C4-2B (cell line): ENCODE results near the gene CDH23.

Source experiments
- H3K27ac ChIP-seq: fragments of 450-650 bp; 2 replicates; pipeline ENCODE4 v1.5.1; 2017
- ZFX ChIP-seq: fragments of 450-650 bp; IDR thresholded peaks from 2 replicates; pipeline ENCODE4 v1.6.1; 2017
- TF ChIP-seq, protein P1 (sequence below): fragments of 450-650 bp; conservative IDR thresholded peaks from 2 replicates; pipeline ENCODE4 v1.5.1; 2017; ENCODE audit warnings: mild to moderate bottlenecking

The CDH23 gene

GRCh38 chr10:71783917-71784678 lies 387.4 kb downstream of the CDH23 start:
- no peak overlapping the region for H3K27ac ChIP-seq
- TF ChIP-seq, protein P1, sequence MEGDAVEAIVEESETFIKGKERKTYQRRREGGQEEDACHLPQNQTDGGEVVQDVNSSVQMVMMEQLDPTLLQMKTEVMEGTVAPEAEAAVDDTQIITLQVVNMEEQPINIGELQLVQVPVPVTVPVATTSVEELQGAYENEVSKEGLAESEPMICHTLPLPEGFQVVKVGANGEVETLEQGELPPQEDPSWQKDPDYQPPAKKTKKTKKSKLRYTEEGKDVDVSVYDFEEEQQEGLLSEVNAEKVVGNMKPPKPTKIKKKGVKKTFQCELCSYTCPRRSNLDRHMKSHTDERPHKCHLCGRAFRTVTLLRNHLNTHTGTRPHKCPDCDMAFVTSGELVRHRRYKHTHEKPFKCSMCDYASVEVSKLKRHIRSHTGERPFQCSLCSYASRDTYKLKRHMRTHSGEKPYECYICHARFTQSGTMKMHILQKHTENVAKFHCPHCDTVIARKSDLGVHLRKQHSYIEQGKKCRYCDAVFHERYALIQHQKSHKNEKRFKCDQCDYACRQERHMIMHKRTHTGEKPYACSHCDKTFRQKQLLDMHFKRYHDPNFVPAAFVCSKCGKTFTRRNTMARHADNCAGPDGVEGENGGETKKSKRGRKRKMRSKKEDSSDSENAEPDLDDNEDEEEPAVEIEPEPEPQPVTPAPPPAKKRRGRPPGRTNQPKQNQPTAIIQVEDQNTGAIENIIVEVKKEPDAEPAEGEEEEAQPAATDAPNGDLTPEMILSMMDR = no peak
- no peak for TF ChIP-seq ZFX

GRCh38 chr10:71784679-71785272 lies 388.1 kb downstream of the CDH23 start:
- no peak overlapping the region for H3K27ac ChIP-seq
- TF ChIP-seq ZFX = no peak
- TF ChIP-seq, protein P1 = no peak

DNA sequence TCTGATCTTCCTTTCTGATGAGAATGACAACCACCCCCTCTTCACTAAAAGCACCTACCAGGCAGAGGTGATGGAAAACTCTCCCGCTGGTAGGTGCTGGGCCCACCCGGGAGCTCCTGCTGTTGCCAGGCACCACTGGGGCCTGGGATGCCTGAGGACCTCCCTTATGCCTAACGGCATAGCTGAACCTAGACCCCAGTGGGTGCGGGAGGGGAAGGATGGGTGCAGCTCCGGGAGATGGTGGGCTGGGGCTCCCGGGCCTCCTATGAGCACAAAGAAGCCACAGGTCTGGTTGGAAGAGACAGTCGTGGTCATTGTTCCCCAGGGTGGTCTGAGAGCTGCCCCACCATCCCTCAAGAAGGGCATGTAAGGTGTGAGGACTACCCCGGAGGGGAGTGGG lies 392.2 kb downstream of the CDH23 start:
- H3K27ac ChIP-seq = no peak overlapping the region
- no peak for TF ChIP-seq ZFX
- TF ChIP-seq, protein P1 = no peak

DNA sequence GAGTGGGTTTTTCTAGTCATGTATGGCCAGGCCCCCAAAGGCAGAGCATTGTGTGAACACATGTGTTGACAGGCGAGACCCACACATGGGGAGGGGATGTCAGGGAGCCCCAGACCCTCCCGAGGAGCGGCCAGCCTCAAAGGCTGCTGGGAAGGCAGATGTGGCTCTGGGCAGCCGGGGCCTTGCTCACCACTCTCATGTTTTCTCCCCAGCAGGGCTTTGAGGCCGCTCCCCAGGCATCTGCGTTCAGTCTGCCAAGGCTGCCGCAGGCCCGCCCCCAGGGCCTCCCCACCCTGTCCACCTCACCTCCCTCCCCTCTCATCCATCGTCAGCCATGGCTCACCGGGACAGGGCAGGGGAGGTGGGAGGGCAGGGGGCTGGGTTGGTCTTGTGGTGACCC lies 393.2 kb downstream of the CDH23 start:
- no peak overlapping the region for H3K27ac ChIP-seq
- TF ChIP-seq ZFX = no peak
- TF ChIP-seq, protein P1 = no peak

DNA sequence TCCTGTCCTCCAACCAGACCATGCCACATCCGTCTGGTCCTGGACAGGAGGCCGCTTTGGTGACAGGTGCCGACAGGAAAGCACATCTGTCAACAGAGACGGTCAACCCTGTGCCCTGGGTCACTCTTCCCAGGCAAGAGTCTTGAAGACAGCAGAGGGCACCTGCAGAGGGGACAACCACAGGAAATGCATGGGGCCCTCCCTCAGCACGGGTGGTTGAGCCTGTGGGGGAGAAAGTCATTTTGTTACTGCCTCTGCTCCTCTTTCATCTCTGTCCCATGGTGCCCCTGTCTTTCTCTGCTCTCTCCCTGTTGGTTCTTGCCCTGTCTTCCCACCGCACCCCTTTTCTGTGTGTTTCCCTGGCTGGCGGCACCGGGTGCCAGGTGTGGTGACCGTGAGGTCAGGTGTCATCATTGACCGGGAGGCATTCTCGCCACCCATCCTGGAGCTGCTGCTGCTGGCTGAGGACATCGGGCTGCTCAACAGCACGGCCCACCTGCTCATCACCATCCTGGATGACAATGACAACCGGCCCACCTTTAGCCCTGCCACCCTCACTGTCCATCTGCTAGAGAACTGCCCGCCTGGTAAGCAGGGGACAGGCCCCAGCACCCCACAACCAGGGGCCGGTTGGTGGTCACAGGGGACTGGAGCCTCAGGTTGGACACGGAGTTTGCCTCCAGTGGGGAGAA lies 394.2 kb downstream of the CDH23 start:
- TF ChIP-seq ZFX = no peak
- TF ChIP-seq, protein P1 = no peak
- H3K27ac ChIP-seq = no peak overlapping the region

GRCh38 chr10:71795248-71795647 lies 398.5 kb downstream of the CDH23 start:
- TF ChIP-seq, protein P1 = no peak
- TF ChIP-seq ZFX = no peak
- H3K27ac ChIP-seq = no peak overlapping the region
